Caco-2 (cell line): ENCODE data around the gene KIF22. TPM values are rescaled to one million over a fixed set of nuclear protein-coding genes. Genes with fewer than 3 reads are reported as not detected.

Source experiments
- BruUV-seq: library from RNA; stranded (reverse); fragments of 400-500 nt; replicated peaks from 2 replicates; lab custom pipeline; 2021; lab: Mats Ljungman, UMichigan
- CTCF ChIA-PET: fragments of 300-600 bp; sonication (Branson Sonifier 250); formaldehyde crosslinking; loops from one replicate; lab custom pipeline; 2022; ENCODE audit warnings: antibody characterized with exemption; lab: Charles Lee
- POLR2A ChIA-PET: fragments of 300-600 bp; sonication (Branson Sonifier 250); formaldehyde crosslinking; loops from one replicate; lab custom pipeline; 2022; ENCODE audit warnings: antibody characterized with exemption; lab: Charles Lee
- DNase-seq, 2 experiments: peaks; one replicate each; pipeline versions ENCODE4 v3.0.0 to v3.0.0-alpha.2; 2020 to 2022
- H3K27me3 ChIP-seq: replicated peaks from 2 replicates; pipeline ENCODE4 v1.6.0; 2011; ENCODE audit warnings: low read length; ENCODE audit not compliant: control insufficient read depth, insufficient read depth
- H3K36me3 ChIP-seq: 2 replicates; pipeline ENCODE4 v1.5.1; 2011; ENCODE audit warnings: low read length; ENCODE audit not compliant: control insufficient read depth, insufficient read depth
- H3K4me1 ChIP-seq: fragments of 250-450 bp; sonication (Bioruptor Pico); 2 replicates; pipeline ENCODE4 v1.5.1; 2020; ENCODE audit warnings: mild to moderate bottlenecking
- H3K4me3 ChIP-seq: 2 replicates; pipeline ENCODE4 v1.5.1; 2011; ENCODE audit warnings: low read depth, mild to moderate bottlenecking, control low read depth, low read length
- H3K9me3 ChIP-seq: fragments of 250-450 bp; sonication (Bioruptor Pico); 2 replicates; pipeline ENCODE4 v1.5.1; 2020; ENCODE audit warnings: mild to moderate bottlenecking, moderate library complexity
- H3K27ac Mint-ChIP-seq: one replicate; pipeline ENCODE4 v1.8.0; 2022; ENCODE audit warnings: mixed read lengths; ENCODE audit not compliant: unreplicated experiment
- H3K27me3 Mint-ChIP-seq: one replicate; pipeline ENCODE4 v1.8.0; 2022; ENCODE audit warnings: mixed read lengths; ENCODE audit not compliant: insufficient read depth, unreplicated experiment
- H3K36me3 Mint-ChIP-seq: one replicate; pipeline ENCODE4 v1.8.0; 2022; ENCODE audit warnings: mild to moderate bottlenecking, mixed read lengths; ENCODE audit not compliant: insufficient read depth, unreplicated experiment
- H3K4me1 Mint-ChIP-seq: one replicate; pipeline ENCODE4 v1.8.0; 2022; ENCODE audit warnings: low read depth, mixed read lengths; ENCODE audit not compliant: unreplicated experiment
- H3K4me3 Mint-ChIP-seq: one replicate; pipeline ENCODE4 v1.8.0; 2022; ENCODE audit warnings: mild to moderate bottlenecking, moderate library complexity, mixed read lengths; ENCODE audit not compliant: unreplicated experiment
- H3K9me3 Mint-ChIP-seq: one replicate; pipeline ENCODE4 v1.8.0; 2022; ENCODE audit warnings: mixed read lengths; ENCODE audit not compliant: unreplicated experiment
- CTCF ChIP-seq, 2 experiments: fragments of 200-600 bp in 1 of 2; IDR thresholded peaks; 1 replicate in 1 of 2; 2 replicates in 1 of 2; pipeline versions ENCODE4 v1.5.1 to v1.8.0; 2011 to 2022; ENCODE audit warnings: antibody characterized with exemption in 1 of 2, control low read depth in 1 of 2, inconsistent platforms in 1 of 2, low read depth in 1 of 2, low read length in 1 of 2, mild to moderate bottlenecking in 1 of 2, moderate library complexity in 1 of 2; ENCODE audit not compliant: insufficient read depth in 1 of 2, severe bottlenecking in 1 of 2, unreplicated experiment in 1 of 2
- intact Hi-C: fragments of 100-400 bp; cut with micrococcal nuclease; formaldehyde crosslinking; loops from one replicate; pipeline ENCODE4 v1.10.0; 2022; ENCODE audit not compliant: unreplicated experiment
- total RNA-seq: library from RNA; stranded (reverse); gene quantifications from 2 replicates; pipeline ENCODE4 v1.2.3, GENCODE V29; 2022

The KIF22 gene
- total RNA-seq, 1 experiment from 2014 or later: 152 TPM

DNA sequence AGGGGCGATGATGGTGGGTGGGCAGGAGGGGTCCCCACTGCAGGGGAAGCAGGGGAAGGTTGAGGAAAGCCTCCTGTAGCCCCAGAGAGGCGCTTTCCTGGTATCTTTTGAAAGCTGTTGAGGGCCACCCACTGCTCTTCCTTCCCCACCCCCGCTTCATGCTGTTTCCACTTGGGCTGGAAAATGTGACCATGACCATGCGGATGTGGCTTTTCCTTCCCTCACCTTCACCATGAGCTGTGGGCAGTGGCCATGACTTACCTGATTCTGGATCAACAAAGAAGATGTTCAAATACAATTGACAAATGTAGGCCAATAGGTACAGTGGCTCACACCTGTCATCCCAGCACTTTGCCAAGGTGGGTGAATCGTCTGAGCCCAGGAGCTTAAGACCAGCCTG lies 43.5 kb downstream of the KIF22 start:
- intact Hi-C loops: no loop called here

DNA sequence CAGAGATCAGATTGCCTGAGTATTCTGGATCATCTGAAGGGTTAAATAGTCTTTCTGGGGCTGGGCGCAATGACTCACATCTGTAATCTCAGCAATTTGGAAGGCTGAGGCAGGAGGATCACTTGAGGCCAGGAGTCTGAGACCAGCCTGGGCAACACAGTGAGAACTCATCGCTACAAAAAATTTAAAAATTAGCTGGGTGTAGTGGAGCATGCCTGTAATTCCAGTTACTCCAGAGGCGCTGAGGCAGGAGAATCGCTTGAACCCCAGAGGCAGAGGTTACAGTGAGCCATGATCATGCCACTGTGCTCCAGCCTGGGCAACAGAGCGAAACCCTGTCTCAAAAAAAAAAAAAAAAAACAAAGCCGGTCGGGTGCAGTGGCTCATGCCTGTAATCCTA lies 45.4 kb downstream of the KIF22 start:
- no peaks in the 10 kb centered on the region for H3K27me3 ChIP-seq
- TF ChIP-seq CTCF (IDR thresholded peaks at IDR 0.05; ENCODE audit: insufficient read depth in 1 of 2, low read depth in 1 of 2, low read length in 1 of 2, severe bottlenecking in 1 of 2, unreplicated experiment in 1 of 2): no peak
- no peak for DNase-seq
- H3K9me3 ChIP-seq: no peaks in the 10 kb centered on the region
- Mint-ChIP-seq H3K4me3 (no peak overlapping the region), H3K4me1 (peaks cover 1% of the 10 kb centered on the region), H3K27ac (no peak overlapping the region), H3K27me3 (no peaks in the 10 kb centered on the region), H3K9me3 (no peaks in the 10 kb centered on the region), H3K36me3 (peaks cover 15% of the 10 kb centered on the region)
- CTCF ChIA-PET: no interaction called here
- no peak overlapping the region for H3K4me3 ChIP-seq
- no peaks in the 10 kb centered on the region for H3K4me1 ChIP-seq
- no TSS peak for BruUV-seq
- POLR2A ChIA-PET: no interaction called here
- peaks cover 2% of the 10 kb centered on the region; the same call in 1 of the 2 replicates for H3K36me3 ChIP-seq
- intact Hi-C loops: no loop called here

More for the DNA sequence above, 43.5 kb downstream of the KIF22 start:
- no peaks in the 10 kb centered on the region for H3K27me3 Mint-ChIP-seq
- H3K36me3 ChIP-seq: 0 out of 2 replicates have a peak, but pooled peaks cover 2% of the 10 kb centered on the region
- ChIA-PET CTCF (interaction anchor here (0.6 kb wide), 1 partner anchor 15 kb away, joined by 5 read pairs; no protein-coding TSS in a partner anchor), POLR2A (no interaction called here)
- no TSS peak for BruUV-seq
- DNase-seq: no peak
- H3K4me1 Mint-ChIP-seq: peaks cover 14% of the 10 kb centered on the region
- H3K9me3 ChIP-seq: no peaks in the 10 kb centered on the region
- no peak overlapping the region for H3K27ac Mint-ChIP-seq
- peaks cover 19% of the 10 kb centered on the region for H3K36me3 Mint-ChIP-seq
- no peak overlapping the region for H3K4me3 Mint-ChIP-seq
- H3K9me3 Mint-ChIP-seq: no peaks in the 10 kb centered on the region
- no peaks in the 10 kb centered on the region for H3K27me3 ChIP-seq
- no peak for TF ChIP-seq CTCF (IDR thresholded peaks at IDR 0.05; ENCODE audit: insufficient read depth in 1 of 2, low read depth in 1 of 2, low read length in 1 of 2, severe bottlenecking in 1 of 2, unreplicated experiment in 1 of 2)
- peaks cover 12% of the 10 kb centered on the region for H3K4me1 ChIP-seq
- no peak overlapping the region for H3K4me3 ChIP-seq

DNA sequence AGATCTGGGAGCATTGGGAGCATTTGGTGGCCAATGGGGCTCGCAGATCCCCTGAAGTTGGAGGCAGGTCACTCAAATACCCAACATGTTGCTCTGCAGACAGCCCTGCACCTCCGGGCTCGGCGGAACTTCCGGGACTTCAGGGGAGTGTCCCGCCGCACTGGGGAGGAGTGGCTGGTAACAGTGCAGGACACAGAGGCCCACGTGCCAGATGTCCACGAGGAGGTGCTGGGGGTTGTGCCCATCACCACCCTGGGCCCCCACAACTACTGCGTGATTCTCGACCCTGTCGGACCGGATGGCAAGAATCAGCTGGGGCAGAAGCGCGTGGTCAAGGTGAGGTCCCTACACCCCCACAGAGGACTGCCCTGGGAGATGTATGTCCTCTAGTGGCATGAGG lies 46.1 kb downstream of the KIF22 start:
- no TSS peak for BruUV-seq
- no peaks in the 10 kb centered on the region for H3K27me3 Mint-ChIP-seq
- no peak overlapping the region for H3K27ac Mint-ChIP-seq
- H3K9me3 Mint-ChIP-seq: no peaks in the 10 kb centered on the region
- Histone ChIP-seq H3K36me3 (peaks cover 2% of the 10 kb centered on the region; the same call in 1 of the 2 replicates), H3K9me3 (no peaks in the 10 kb centered on the region), H3K4me3 (no peak overlapping the region), H3K27me3 (no peaks in the 10 kb centered on the region), H3K4me1 (no peaks in the 10 kb centered on the region)
- no peak for TF ChIP-seq CTCF (IDR thresholded peaks at IDR 0.05; ENCODE audit: insufficient read depth in 1 of 2, low read depth in 1 of 2, low read length in 1 of 2, severe bottlenecking in 1 of 2, unreplicated experiment in 1 of 2)
- intact Hi-C loops: no loop called here
- no peak for DNase-seq
- H3K4me1 Mint-ChIP-seq: no peaks in the 10 kb centered on the region
- CTCF ChIA-PET: no interaction called here
- peaks cover 15% of the 10 kb centered on the region for H3K36me3 Mint-ChIP-seq
- H3K4me3 Mint-ChIP-seq: no peak overlapping the region
- POLR2A ChIA-PET: no interaction called here
